ENCODE data around the gene RAB25.

The RAB25 gene

GRCh38 chr1:156101880-156102279, 40.9 kb downstream of the RAB25 start:
- TF ChIP-seq CTCF (IDR thresholded peaks at IDR 0.05; ENCODE audit: control extremely low read depth, extremely low read depth, low read depth, missing control alignments), result no peak
- ChIA-PET POLR2A (interaction anchor here (13.4 kb wide), 1 partner anchor 20 kb away, joined by 266 read pairs; the partner anchor contains the start of gene LMNA), CTCF (interaction anchor here (1.5 to 29.1 kb wide), 3 partner anchors 10 to 123 kb away, joined by 6 to 1172 read pairs (median 9); partner anchors contain the start of gene LMNA)
- no peak for DNase-seq (ENCODE audit: extremely low spot score)

GRCh38 chr1:156102633-156103511, 41.9 kb downstream of the RAB25 start:
- POLR2A ChIA-PET, result interaction anchor here (0.6 to 13.4 kb wide), 3 partner anchors 19 to 180 kb away, joined by 3 to 266 read pairs (median 6); partner anchors contain the start of genes LMNA and SMG5
- CTCF ChIA-PET, result interaction anchor here (0.9 to 29.1 kb wide), 4 partner anchors 8 to 122 kb away, joined by 3 to 1172 read pairs (median 8); partner anchors contain the start of gene LMNA
- no peak for DNase-seq (ENCODE audit: extremely low spot score)
- no peak for TF ChIP-seq CTCF (IDR thresholded peaks at IDR 0.05; ENCODE audit: control extremely low read depth, extremely low read depth, low read depth, missing control alignments)

- ChIA-PET POLR2A (interaction anchor here (0.6 to 13.4 kb wide), 2 partner anchors 18 to 422 kb away, joined by 6 to 266 read pairs; partner anchors contain the start of gene LMNA), CTCF (interaction anchor here (0.9 to 29.1 kb wide), 4 partner anchors 6 to 21 kb away, joined by 3 to 1172 read pairs (median 50); partner anchors contain the start of gene LMNA)
- TF ChIP-seq CTCF (IDR thresholded peaks at IDR 0.05; ENCODE audit: control extremely low read depth, extremely low read depth, low read depth, missing control alignments), result no peak
- DNase-seq (ENCODE audit: extremely low spot score), result no peak
Observed at GRCh38 chr1:156103521-156103947, 42.6 kb downstream of the RAB25 start.

- POLR2A ChIA-PET, result interaction anchor here (0.6 to 13.4 kb wide), 2 partner anchors 18 to 423 kb away, joined by 6 to 266 read pairs; partner anchors contain the start of gene LMNA
- no peak for DNase-seq (ENCODE audit: extremely low spot score)
- CTCF ChIA-PET, result interaction anchor here (1.0 to 29.1 kb wide), 5 partner anchors 7 to 55 kb away, joined by 3 to 1172 read pairs (median 9); partner anchors contain the start of gene LMNA
- TF ChIP-seq CTCF (IDR thresholded peaks at IDR 0.05; ENCODE audit: control extremely low read depth, extremely low read depth, low read depth, missing control alignments), result no peak
Observed at GRCh38 chr1:156104065-156104810, 43.3 kb downstream of the RAB25 start.

- no peak for TF ChIP-seq CTCF (IDR thresholded peaks at IDR 0.05; ENCODE audit: control extremely low read depth, extremely low read depth, low read depth, missing control alignments)
- ChIA-PET POLR2A (interaction anchor here (0.6 to 13.4 kb wide), 2 partner anchors 17 to 400 kb away, joined by 4 to 266 read pairs; partner anchors contain the start of gene LMNA), CTCF (interaction anchor here (0.7 to 29.1 kb wide), 5 partner anchors 8 to 120 kb away, joined by 3 to 1172 read pairs (median 7); partner anchors contain the start of gene LMNA)
- no peak for DNase-seq (ENCODE audit: extremely low spot score)
Observed at GRCh38 chr1:156104861-156105832, 44.2 kb downstream of the RAB25 start.
